T-helper 1 cell treated with Interleukin-12 subunit alpha and Interleukin-12 subunit beta and Interleukin-4 antibody, amounts not matched to agents 30 μg/mL and 1 μg/mL, for 36 hours (primary cell): ENCODE data around the gene SLC6A11.

Experiments used
- H3K27ac Mint-ChIP-seq: one replicate; pipeline ENCODE4 v1.8.0; 2021; ENCODE audit warnings: mild to moderate bottlenecking, mixed read lengths
- H3K27me3 Mint-ChIP-seq: one replicate; pipeline ENCODE4 v1.8.0; 2021; ENCODE audit warnings: low read depth, mixed read lengths
- H3K36me3 Mint-ChIP-seq: one replicate; pipeline ENCODE4 v1.8.0; 2021; ENCODE audit warnings: low read depth, mixed read lengths
- H3K4me1 Mint-ChIP-seq: one replicate; pipeline ENCODE4 v1.8.0; 2021; ENCODE audit warnings: low read depth, mixed read lengths
- H3K4me3 Mint-ChIP-seq: one replicate; pipeline ENCODE4 v1.8.0; 2021; ENCODE audit warnings: mild to moderate bottlenecking, moderate library complexity, mixed read lengths
- H3K9me3 Mint-ChIP-seq: one replicate; pipeline ENCODE4 v1.8.0; 2021; ENCODE audit warnings: mixed read lengths

Gene SLC6A11

DNA sequence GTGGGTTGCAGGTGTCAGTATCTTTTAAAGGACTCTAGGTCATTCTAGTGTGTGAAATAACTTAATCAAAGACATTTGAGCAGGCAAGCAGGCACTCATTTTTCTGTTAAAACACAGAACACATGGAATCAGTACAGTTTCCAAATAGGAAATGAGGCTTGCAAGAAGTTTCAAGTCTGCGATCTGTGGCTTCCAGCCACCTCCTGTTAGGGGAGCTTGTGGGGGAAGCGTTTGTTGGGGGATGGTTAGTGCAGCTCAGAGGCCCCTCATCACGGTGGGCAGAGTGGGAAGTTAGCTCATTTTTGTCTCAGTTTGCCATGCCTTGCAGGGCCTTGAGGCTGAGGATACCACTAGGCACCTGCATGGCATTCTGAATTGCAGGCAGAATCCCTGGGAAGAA is 59.9 kb downstream of the SLC6A11 start:
- Mint-ChIP-seq H3K4me1 (no peaks in the 10 kb centered on the region), H3K36me3 (no peaks in the 10 kb centered on the region), H3K4me3 (no peak overlapping the region), H3K27me3 (peaks cover 3% of the 10 kb centered on the region), H3K9me3 (no peaks in the 10 kb centered on the region), H3K27ac (no peak overlapping the region)

DNA sequence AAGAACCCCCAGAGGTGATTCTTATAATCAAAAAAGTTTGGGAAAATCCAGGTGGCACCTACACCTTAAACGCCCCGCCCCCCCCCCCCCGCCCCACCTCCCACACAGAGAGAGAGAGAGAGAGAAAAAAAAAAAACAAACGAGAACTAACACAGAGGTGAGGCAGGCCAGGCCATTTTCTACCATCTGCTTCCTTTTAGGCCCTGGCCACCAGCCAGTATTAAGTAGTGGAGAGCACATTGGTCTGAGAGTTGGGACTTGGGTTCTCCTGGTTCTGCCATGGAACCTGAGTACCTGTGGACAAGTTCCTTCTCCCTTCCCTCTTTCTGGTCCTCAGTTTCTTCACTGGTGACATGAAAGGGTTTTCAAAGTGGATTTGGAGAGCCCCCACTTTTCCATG is 60.6 kb downstream of the SLC6A11 start:
- H3K36me3 Mint-ChIP-seq, result no peaks in the 10 kb centered on the region
- no peaks in the 10 kb centered on the region for H3K4me1 Mint-ChIP-seq
- no peaks in the 10 kb centered on the region for H3K9me3 Mint-ChIP-seq
- H3K27ac Mint-ChIP-seq, result no peak overlapping the region
- H3K4me3 Mint-ChIP-seq, result no peak overlapping the region
- peaks cover 3% of the 10 kb centered on the region for H3K27me3 Mint-ChIP-seq

- Mint-ChIP-seq H3K36me3 (no peaks in the 10 kb centered on the region), H3K27ac (no peak overlapping the region), H3K4me1 (no peaks in the 10 kb centered on the region), H3K27me3 (peaks cover 3% of the 10 kb centered on the region), H3K9me3 (no peaks in the 10 kb centered on the region), H3K4me3 (no peak overlapping the region)
Observed at GRCh38 chr3:10882851-10883250, 66.8 kb downstream of the SLC6A11 start.

DNA sequence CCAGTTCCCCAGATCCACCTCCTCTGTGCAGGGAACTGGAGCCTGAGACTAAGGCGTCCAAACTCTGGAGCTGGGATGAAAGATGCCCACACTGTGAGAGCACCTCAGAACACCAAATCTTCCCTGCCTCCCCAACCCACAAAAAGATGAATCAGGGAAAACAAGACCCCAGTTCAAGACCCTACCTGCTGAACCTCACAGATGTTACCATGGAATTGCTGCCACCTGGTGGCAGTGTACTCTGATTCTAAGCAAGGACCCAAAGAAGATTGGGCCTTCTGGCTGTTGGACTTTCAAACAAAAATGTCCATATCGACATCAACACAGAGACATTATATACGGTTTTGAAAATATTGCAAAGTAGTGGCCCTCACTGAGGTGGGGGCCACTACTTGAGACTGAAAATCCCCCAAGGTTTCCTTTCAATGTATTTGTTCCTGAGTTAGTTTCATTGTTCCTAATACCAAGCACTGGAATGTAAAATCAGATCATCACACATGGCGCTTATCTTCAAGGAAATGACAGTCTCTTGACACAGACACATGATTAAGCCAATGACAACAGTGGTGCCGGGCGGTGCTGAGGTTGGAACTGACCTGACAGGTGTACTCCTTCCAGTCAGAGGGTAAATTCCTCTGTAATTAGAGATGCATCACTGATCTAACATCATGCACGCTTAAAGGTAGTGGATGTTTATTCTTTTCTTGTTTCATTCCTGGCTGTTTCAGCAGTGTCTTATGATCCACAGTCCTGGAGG is 67.6 kb downstream of the SLC6A11 start:
- Mint-ChIP-seq H3K27ac (no peak overlapping the region), H3K4me1 (no peaks in the 10 kb centered on the region), H3K36me3 (no peaks in the 10 kb centered on the region), H3K9me3 (no peaks in the 10 kb centered on the region), H3K4me3 (no peak overlapping the region), H3K27me3 (peaks cover 3% of the 10 kb centered on the region)

DNA sequence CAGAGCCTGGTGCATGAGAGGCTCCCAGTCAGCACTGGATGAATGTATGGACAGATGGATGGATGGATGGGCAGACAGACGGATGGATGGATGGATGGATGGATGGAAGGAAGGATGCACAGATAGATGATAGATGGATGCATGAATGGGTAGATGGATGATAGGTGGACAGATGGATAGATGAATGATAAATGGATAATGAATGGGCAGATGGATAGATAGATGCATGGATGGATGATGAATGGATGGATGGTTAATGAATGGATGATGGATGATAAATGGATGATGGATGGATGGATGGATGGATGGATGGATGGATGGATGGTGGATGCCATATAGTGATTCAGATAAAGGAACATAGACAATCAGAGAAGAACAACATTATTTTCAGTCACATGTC is 71.0 kb downstream of the SLC6A11 start:
- no peaks in the 10 kb centered on the region for H3K4me1 Mint-ChIP-seq
- peaks cover 7% of the 10 kb centered on the region for H3K9me3 Mint-ChIP-seq
- H3K27me3 Mint-ChIP-seq, result no peaks in the 10 kb centered on the region
- no peaks in the 10 kb centered on the region for H3K36me3 Mint-ChIP-seq
- no peak overlapping the region for H3K27ac Mint-ChIP-seq
- H3K4me3 Mint-ChIP-seq, result no peak overlapping the region

- no peak overlapping the region for H3K4me3 Mint-ChIP-seq
- H3K9me3 Mint-ChIP-seq, result peaks cover 7% of the 10 kb centered on the region
- no peaks in the 10 kb centered on the region for H3K4me1 Mint-ChIP-seq
- no peak overlapping the region for H3K27ac Mint-ChIP-seq
- no peaks in the 10 kb centered on the region for H3K36me3 Mint-ChIP-seq
- H3K27me3 Mint-ChIP-seq, result no peaks in the 10 kb centered on the region
Observed at GRCh38 chr3:10888518-10889090, 72.6 kb downstream of the SLC6A11 start.

DNA sequence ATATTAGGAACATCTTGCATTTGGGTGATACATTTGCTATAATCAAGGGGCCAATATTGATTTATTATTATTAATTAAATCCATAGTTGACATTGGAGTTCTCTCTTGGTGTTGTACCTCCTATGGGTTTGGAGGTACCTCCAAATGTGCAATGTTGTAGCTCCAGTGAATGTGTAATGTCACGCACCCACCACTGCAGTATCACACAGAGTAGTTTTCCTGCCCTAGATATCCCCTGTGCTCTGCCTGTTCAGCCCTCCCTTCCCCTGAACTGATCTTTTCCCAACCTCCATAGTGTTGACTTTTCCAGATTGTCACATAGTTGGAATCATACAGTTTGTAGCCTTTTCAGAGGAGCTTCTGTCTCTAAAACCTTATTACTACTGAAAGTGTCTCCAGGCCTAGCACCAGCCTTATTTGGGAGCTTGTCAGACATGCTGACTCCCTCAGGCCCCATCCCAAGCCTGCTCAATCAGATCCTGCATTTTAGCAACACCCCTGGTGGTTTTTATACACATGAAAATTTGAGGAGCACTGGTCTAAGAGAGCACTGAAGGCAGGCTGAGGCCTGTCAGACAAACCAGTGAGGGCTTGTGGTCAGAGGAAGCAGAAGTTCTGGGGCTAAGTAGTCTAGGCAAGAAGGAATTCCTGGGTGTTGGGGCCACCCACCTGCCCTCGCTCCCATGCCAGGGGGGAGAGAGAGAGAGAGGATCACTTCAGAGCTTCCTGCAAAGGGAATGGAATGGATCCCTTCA is 73.4 kb downstream of the SLC6A11 start:
- H3K4me3 Mint-ChIP-seq, result no peak overlapping the region
- H3K4me1 Mint-ChIP-seq, result no peaks in the 10 kb centered on the region
- H3K9me3 Mint-ChIP-seq, result peaks cover 7% of the 10 kb centered on the region
- no peaks in the 10 kb centered on the region for H3K27me3 Mint-ChIP-seq
- H3K27ac Mint-ChIP-seq, result no peak overlapping the region
- H3K36me3 Mint-ChIP-seq, result no peaks in the 10 kb centered on the region

GRCh38 chr3:10890665-10891064 is 74.6 kb downstream of the SLC6A11 start:
- Mint-ChIP-seq H3K27me3 (no peaks in the 10 kb centered on the region), H3K4me3 (no peak overlapping the region), H3K36me3 (no peaks in the 10 kb centered on the region), H3K27ac (no peak overlapping the region), H3K4me1 (no peaks in the 10 kb centered on the region), H3K9me3 (peaks cover 7% of the 10 kb centered on the region)

GRCh38 chr3:10892622-10893021 is 76.6 kb downstream of the SLC6A11 start:
- no peaks in the 10 kb centered on the region for H3K27me3 Mint-ChIP-seq
- H3K4me3 Mint-ChIP-seq, result no peak overlapping the region
- H3K4me1 Mint-ChIP-seq, result no peaks in the 10 kb centered on the region

GRCh38 chr3:10901296-10901945 is 85.4 kb downstream of the SLC6A11 start:
- Mint-ChIP-seq H3K27ac (no peak overlapping the region), H3K4me3 (no peak overlapping the region), H3K9me3 (peaks cover 21% of the 10 kb centered on the region), H3K27me3 (no peaks in the 10 kb centered on the region), H3K4me1 (no peaks in the 10 kb centered on the region), H3K36me3 (peaks cover 2% of the 10 kb centered on the region)

More at GRCh38 chr3:10892622-10893021, 76.6 kb downstream of the SLC6A11 start:
- Mint-ChIP-seq H3K36me3 (no peaks in the 10 kb centered on the region), H3K9me3 (peaks cover 7% of the 10 kb centered on the region), H3K27ac (no peak overlapping the region)

DNA sequence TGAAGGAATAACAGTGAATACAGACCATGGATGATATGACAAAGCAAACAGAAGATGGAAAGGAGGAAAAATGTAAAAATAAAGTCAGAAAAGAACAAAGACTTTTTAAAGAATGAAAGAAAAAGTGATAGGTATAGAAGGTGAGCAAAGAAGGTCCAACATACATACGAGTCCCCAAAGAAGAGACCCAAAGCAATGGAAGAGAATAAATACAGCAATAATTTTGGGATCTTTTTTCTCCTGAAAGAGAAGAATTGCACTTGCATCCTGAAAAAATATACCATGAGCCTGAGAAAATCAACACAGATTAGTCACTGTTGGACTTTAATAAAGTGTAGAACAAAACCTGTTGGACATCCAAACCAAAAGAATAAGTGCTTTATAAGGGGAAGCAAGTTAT is 91.2 kb downstream of the SLC6A11 start:
- H3K27me3 Mint-ChIP-seq, result no peaks in the 10 kb centered on the region
- no peaks in the 10 kb centered on the region for H3K4me1 Mint-ChIP-seq
- H3K4me3 Mint-ChIP-seq, result no peak overlapping the region
- peaks cover 2% of the 10 kb centered on the region for H3K36me3 Mint-ChIP-seq
- peaks cover 49% of the 10 kb centered on the region for H3K9me3 Mint-ChIP-seq
- no peak overlapping the region for H3K27ac Mint-ChIP-seq

GRCh38 chr3:10910367-10910766 is 94.3 kb downstream of the SLC6A11 start:
- H3K4me1 Mint-ChIP-seq, result no peaks in the 10 kb centered on the region
- H3K27me3 Mint-ChIP-seq, result no peaks in the 10 kb centered on the region
- H3K4me3 Mint-ChIP-seq, result no peak overlapping the region
- H3K36me3 Mint-ChIP-seq, result peaks cover 2% of the 10 kb centered on the region
- H3K9me3 Mint-ChIP-seq, result peaks cover 42% of the 10 kb centered on the region
- no peak overlapping the region for H3K27ac Mint-ChIP-seq

DNA sequence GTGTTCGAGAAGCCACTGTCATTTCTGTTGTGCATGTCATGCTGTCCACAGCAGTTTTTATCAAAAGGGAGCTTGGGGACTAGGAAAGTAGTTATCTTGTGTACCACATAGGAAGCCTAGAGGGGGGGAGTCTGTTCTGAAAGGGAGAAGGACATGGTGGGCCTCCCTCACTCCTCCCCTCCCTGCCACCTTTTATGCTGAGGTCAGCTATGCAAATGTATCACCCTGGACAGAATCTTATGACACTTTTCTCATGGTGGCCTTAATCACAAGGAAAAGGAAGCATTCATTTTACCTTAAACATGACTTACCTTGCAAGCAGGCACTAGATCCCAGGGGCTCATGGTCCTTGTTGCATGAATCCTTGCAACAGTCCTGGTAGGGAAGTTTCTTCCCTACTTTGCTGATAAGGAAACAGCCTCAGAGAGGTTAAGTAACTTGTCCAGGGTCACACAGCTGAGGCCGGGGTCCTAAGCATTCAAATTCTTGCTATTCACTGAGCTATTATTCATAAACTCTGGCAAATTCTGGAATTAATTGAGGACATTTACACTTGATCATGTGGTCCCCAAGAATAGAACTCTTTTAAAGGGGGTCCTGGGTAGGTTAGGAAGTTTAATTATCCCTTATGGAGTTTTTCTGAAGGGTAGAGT is 95.4 kb downstream of the SLC6A11 start:
- Mint-ChIP-seq H3K27ac (no peak overlapping the region), H3K4me3 (no peak overlapping the region), H3K27me3 (no peaks in the 10 kb centered on the region), H3K36me3 (no peaks in the 10 kb centered on the region), H3K9me3 (peaks cover 32% of the 10 kb centered on the region), H3K4me1 (no peaks in the 10 kb centered on the region)

DNA sequence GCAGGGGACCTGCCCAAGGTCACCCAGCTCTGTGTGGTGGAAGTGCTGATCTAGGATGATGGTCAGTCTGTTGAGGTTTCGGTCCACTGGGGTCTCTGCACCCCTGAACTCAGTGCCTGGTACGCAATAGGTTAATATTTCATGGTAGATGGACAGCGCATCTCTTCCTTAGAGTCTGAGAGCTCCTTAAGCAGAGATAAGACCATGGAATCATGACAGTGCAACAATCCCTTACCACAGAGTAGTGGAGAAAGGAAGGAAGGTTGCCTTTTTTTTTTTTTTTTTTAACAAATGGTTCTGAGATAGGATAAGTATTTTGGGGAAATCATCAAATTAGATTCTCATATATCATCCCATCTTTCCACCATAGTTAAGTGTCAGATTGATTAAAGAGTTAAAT is 96.8 kb downstream of the SLC6A11 start:
- H3K36me3 Mint-ChIP-seq, result no peaks in the 10 kb centered on the region
- no peak overlapping the region for H3K27ac Mint-ChIP-seq
- no peaks in the 10 kb centered on the region for H3K27me3 Mint-ChIP-seq
- H3K4me3 Mint-ChIP-seq, result no peak overlapping the region
- peaks cover 19% of the 10 kb centered on the region for H3K9me3 Mint-ChIP-seq
- H3K4me1 Mint-ChIP-seq, result no peaks in the 10 kb centered on the region
